ENCODE measurements around the gene INTS1.

Gene INTS1

DNA sequence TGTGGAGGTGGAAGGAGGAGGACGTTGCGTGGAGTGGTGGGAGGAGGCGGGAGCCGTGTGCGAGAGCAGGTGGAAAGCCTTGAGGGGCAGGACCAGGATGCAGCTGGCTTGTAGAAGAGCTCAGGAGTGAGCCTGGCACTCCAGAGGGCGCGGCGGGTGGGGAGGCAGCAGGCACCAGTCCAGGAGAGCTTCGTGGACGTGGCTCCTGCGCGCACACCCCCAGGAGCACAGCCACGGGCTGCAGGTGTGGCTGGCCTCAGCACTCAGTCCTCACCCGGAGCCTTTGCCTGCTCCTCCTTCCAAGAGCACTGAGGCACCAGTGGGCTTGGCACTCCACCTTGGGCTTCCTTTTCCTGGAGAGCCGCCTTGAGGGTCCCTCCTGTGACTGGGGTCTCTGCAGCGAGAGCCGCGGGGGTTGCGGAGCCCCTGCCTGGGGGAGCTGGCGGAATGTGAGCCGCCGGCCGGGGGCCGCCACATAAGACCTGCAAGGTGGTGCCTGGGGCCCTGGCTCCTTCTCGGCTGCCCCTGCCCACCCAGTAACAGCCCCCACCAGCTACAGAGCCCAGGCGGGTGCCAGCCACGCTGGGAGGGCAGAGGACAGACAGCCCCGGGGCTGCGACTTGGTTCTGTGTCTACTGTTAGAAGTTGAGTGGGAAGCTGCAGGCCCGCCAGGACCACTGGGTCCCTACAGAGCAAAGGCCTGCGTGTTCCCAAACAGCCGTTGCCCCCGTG is 37.4 kb upstream of the INTS1 start:
- TF ChIP-seq, protein P1, sequence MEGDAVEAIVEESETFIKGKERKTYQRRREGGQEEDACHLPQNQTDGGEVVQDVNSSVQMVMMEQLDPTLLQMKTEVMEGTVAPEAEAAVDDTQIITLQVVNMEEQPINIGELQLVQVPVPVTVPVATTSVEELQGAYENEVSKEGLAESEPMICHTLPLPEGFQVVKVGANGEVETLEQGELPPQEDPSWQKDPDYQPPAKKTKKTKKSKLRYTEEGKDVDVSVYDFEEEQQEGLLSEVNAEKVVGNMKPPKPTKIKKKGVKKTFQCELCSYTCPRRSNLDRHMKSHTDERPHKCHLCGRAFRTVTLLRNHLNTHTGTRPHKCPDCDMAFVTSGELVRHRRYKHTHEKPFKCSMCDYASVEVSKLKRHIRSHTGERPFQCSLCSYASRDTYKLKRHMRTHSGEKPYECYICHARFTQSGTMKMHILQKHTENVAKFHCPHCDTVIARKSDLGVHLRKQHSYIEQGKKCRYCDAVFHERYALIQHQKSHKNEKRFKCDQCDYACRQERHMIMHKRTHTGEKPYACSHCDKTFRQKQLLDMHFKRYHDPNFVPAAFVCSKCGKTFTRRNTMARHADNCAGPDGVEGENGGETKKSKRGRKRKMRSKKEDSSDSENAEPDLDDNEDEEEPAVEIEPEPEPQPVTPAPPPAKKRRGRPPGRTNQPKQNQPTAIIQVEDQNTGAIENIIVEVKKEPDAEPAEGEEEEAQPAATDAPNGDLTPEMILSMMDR (IDR thresholded peaks at IDR 0.05; ENCODE audit: insufficient read depth, low read depth, low read length, missing control alignments): no peak
- no peak overlapping the region for H3K4me3 ChIP-seq (ENCODE audit: low read depth, low read length)
- no peak for DNase-seq (ENCODE audit: low read depth)

DNA sequence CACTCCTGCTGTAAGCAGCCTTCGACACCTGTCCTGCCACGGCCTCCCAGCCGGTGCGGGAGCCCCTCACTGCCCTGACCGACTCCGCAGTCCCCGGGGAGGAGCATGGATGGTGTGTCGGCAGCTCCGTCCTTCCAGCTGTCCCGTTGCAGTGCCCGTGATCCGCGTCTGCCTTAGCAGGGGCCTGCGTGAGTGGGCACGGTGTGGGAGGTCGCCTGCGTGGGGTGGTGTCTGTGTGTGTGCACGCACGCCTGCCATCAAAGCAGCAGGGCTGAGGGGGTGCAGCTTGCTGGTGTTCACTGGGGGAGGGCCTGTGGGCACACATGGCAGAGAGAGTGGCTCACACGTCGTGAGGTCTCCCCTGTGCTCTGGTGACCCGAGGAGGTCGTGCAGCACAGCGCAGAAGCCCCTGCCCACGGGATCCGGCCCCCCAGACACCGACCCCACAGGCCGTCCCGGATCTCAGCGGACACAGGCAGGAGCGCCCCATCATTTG is 36.6 kb upstream of the INTS1 start:
- DNase-seq (ENCODE audit: low read depth): no peak
- TF ChIP-seq, protein P1 (IDR thresholded peaks at IDR 0.05; ENCODE audit: insufficient read depth, low read depth, low read length, missing control alignments): no peak
- no peak overlapping the region for H3K4me3 ChIP-seq (ENCODE audit: low read depth, low read length)

DNA sequence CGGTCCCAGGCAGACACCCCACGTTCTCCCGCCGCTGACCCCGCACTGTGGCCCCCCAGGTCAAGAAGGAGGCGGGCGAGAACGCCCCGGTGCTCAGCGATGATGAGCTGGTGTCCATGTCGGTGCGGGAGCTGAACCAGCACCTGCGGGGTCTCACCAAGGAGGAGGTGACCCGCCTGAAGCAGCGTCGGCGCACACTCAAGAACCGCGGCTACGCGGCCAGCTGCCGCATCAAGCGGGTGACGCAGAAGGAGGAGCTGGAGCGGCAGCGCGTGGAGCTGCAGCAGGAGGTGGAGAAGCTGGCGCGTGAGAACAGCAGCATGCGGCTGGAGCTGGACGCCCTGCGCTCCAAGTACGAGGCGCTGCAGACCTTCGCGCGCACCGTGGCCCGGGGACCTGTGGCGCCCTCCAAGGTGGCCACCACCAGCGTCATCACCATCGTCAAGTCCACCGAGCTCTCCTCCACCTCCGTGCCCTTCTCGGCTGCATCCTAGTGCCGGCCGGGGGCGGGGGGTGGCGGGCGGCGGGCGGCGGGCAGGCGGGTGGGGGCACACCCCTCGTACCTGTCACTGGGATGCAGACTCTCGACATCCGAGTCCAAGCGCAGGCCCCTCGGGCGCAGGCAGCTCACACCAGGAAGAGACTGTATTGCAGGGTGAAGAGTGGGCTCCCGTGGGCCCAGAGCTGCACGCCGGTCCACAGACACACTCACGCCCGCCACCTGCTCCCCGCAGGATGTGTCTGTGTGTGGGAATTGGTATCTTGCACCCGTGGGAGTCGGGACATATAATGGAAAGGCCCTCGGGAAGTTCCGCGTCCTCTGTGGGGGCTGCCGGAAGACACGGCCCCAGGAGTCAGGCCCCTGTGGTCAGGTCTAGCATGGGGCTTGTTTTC is 35.9 kb upstream of the INTS1 start:
- TF ChIP-seq, protein P1 (IDR thresholded peaks at IDR 0.05; ENCODE audit: insufficient read depth, low read depth, low read length, missing control alignments): no peak
- no peak overlapping the region for H3K4me3 ChIP-seq (ENCODE audit: low read depth, low read length)
- no peak for DNase-seq (ENCODE audit: low read depth)

DNA sequence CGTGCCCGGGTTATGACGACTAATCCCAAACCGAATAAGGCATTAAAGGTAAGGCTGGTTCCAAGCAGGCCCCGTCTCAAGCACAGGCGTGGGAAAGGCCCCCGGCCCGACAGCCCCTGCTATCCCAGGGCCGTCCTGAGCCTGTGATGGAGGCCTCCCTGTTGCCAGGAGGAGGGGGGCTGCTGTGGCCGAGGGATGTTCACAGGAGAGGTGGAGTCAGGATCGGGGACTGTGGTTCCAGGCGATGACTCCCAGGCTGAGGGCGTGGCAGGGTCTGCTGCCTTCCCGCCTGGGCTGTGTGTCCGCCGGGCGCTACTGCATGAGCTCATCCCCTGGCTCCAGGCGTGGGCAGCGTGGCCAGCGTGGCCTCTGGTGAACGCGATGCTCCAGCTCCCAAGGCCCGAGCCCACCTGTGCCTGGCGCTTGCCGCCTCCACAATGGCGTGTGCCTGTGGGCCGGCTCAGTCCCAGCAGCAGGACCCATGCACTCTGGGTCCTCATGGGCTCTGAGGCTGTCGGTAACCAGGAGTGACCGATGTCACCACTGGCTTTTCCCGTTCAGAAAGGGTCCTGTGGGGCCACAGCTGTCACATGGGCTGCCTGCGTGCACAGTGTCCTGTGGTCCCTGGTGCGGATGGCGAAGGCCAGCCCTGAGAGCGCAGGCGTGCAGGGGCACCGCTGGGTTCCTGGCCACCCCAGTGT is 35.1 kb upstream of the INTS1 start:
- no peak overlapping the region for H3K4me3 ChIP-seq (ENCODE audit: low read depth, low read length)
- TF ChIP-seq, protein P1 (IDR thresholded peaks at IDR 0.05; ENCODE audit: insufficient read depth, low read depth, low read length, missing control alignments): no peak
- DNase-seq (ENCODE audit: low read depth): no peak

DNA sequence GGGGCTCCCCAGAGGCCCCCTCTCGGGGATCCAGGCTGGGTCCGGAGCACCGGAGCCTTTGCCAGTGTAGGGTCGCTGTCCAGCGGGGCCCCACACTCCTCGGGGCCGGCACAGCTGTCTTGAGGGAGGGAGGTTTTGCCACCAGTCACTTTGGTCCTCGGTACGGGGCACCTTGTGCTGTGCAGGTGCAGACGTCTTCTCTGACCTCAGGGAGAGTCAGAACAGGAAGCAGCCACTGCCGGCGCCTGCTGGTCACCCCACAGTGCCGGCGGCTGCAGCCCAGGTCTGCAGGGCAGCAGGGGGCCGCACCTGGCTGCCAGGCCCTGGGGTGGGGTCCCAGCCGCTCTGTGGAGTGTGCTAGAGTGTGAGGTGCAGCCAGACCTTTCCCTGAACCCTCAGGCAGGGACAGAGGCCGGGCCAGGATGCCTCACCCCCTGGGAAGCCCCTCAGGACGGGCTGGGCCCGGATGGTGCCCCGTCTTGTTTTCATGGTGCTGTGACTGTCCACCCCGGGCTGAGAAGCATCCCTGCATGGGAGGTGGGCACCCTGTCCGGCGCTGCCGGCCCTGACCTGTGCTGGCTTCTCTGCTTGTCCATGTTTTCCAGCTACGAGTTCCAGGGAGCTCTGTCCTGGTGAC is 34.5 kb upstream of the INTS1 start:
- no peak overlapping the region for H3K4me3 ChIP-seq (ENCODE audit: low read depth, low read length)
- TF ChIP-seq, protein P1 (IDR thresholded peaks at IDR 0.05; ENCODE audit: insufficient read depth, low read depth, low read length, missing control alignments): no peak

More for the DNA sequence above, 34.5 kb upstream of the INTS1 start:
- no peak for DNase-seq (ENCODE audit: low read depth)

All from GM12865 (cell line).